MCF 10A (cell line): Measurements from ENCODE around the gene NAA20. TPM values are rescaled to one million over a fixed set of nuclear protein-coding genes. Genes with fewer than 3 reads are reported as not detected.
A peak's percentile ranks its signal among the peaks of the same experiment; 100 is the strongest.

Experiments used
- BruUV-seq: library from RNA; stranded (reverse); fragments of 400-500 nt; replicated peaks from 2 replicates; lab custom pipeline; 2021; lab: Mats Ljungman, UMichigan
- CTCF ChIA-PET: fragments of 300-600 bp; sonication (Branson Sonifier 250); formaldehyde crosslinking; extraction: SDS; loops from one replicate; lab custom pipeline; 2021; ENCODE audit warnings: antibody characterized with exemption, inconsistent platforms; lab: Yijun Ruan, JAX
- POLR2A ChIA-PET: fragments of 300-600, 350-650 bp; sonication (Branson Sonifier 250); formaldehyde crosslinking; extraction: SDS; loops from one replicate; lab custom pipeline; 2020; ENCODE audit warnings: antibody characterized with exemption, inconsistent platforms; lab: Yijun Ruan, JAX
- DNase-seq: peaks from one replicate; pipeline ENCODE4 v3.0.0-alpha.2; 2018; ENCODE audit not compliant: unreplicated experiment
- H3K27ac Mint-ChIP-seq: one replicate; pipeline ENCODE4 v1.8.0; 2022; ENCODE audit warnings: mild to moderate bottlenecking, low read depth, mixed read lengths; ENCODE audit not compliant: unreplicated experiment
- H3K27me3 Mint-ChIP-seq: one replicate; pipeline ENCODE4 v1.8.0; 2022; ENCODE audit warnings: mixed read lengths; ENCODE audit not compliant: insufficient read depth, unreplicated experiment
- H3K36me3 Mint-ChIP-seq: one replicate; pipeline ENCODE4 v1.8.0; 2022; ENCODE audit warnings: mild to moderate bottlenecking, moderate library complexity, mixed read lengths; ENCODE audit not compliant: insufficient read depth, unreplicated experiment
- H3K4me1 Mint-ChIP-seq: one replicate; pipeline ENCODE4 v1.8.0; 2022; ENCODE audit warnings: mixed read lengths; ENCODE audit not compliant: insufficient read depth, unreplicated experiment
- H3K4me3 Mint-ChIP-seq: one replicate; pipeline ENCODE4 v1.8.0; 2022; ENCODE audit warnings: mild to moderate bottlenecking, moderate library complexity, mixed read lengths; ENCODE audit not compliant: unreplicated experiment
- H3K9me3 Mint-ChIP-seq: one replicate; pipeline ENCODE4 v1.8.0; 2022; ENCODE audit warnings: mixed read lengths; ENCODE audit not compliant: unreplicated experiment
- intact Hi-C: fragments of 100-400 bp; cut with micrococcal nuclease; formaldehyde crosslinking; loops from 2 replicates; pipeline ENCODE4 v1.14.1; 2022
- total RNA-seq: library from RNA; stranded (reverse); gene quantifications from 2 replicates; pipeline ENCODE4 v1.2.3, GENCODE V29; 2022
- TF ChIP-seq, protein P1 (sequence below): fragments of 200-600 bp; IDR thresholded peaks from one replicate; pipeline ENCODE4 v1.8.0; 2022; ENCODE audit warnings: antibody characterized with exemption, mild to moderate bottlenecking; ENCODE audit not compliant: unreplicated experiment

NAA20 gene
- total RNA-seq, 1 experiment from 2014 or later, result 109 TPM

GRCh38 chr20:20036756-20037155 lies 19.6 kb downstream of the NAA20 start:
- intact Hi-C loops, result no loop called here
- POLR2A ChIA-PET, result interaction anchor here (2.8 to 5.7 kb wide), 3 partner anchors 9 to 17 kb away, joined by 17 to 43 read pairs (median 27); partner anchors contain the start of genes CFAP61, CRNKL1 and NAA20
- BruUV-seq, result no TSS peak
- TF ChIP-seq, protein P1, sequence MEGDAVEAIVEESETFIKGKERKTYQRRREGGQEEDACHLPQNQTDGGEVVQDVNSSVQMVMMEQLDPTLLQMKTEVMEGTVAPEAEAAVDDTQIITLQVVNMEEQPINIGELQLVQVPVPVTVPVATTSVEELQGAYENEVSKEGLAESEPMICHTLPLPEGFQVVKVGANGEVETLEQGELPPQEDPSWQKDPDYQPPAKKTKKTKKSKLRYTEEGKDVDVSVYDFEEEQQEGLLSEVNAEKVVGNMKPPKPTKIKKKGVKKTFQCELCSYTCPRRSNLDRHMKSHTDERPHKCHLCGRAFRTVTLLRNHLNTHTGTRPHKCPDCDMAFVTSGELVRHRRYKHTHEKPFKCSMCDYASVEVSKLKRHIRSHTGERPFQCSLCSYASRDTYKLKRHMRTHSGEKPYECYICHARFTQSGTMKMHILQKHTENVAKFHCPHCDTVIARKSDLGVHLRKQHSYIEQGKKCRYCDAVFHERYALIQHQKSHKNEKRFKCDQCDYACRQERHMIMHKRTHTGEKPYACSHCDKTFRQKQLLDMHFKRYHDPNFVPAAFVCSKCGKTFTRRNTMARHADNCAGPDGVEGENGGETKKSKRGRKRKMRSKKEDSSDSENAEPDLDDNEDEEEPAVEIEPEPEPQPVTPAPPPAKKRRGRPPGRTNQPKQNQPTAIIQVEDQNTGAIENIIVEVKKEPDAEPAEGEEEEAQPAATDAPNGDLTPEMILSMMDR, result no peak
- Mint-ChIP-seq H3K27ac (peak overlapping the region; percentile 37), H3K4me1 (peaks cover 5% of the 10 kb centered on the region), H3K36me3 (peaks cover 89% of the 10 kb centered on the region), H3K4me3 (no peak overlapping the region), H3K9me3 (no peaks in the 10 kb centered on the region), H3K27me3 (no peaks in the 10 kb centered on the region)
- CTCF ChIA-PET, result no interaction called here
- DNase-seq, result no peak

GRCh38 chr20:20037960-20038359 lies 20.8 kb downstream of the NAA20 start:
- H3K36me3 Mint-ChIP-seq, result peaks cover 89% of the 10 kb centered on the region
- intact Hi-C loops, result no loop called here
- H3K27me3 Mint-ChIP-seq, result no peaks in the 10 kb centered on the region
- no TSS peak for BruUV-seq
- POLR2A ChIA-PET, result interaction anchor here (1.2 to 5.7 kb wide), 5 partner anchors 11 to 231 kb away, joined by 3 to 27 read pairs (median 9); partner anchors contain the start of genes CFAP61, CRNKL1 and NAA20
- peaks cover 5% of the 10 kb centered on the region for H3K4me1 Mint-ChIP-seq
- TF ChIP-seq, protein P1, result no peak
- CTCF ChIA-PET, result interaction anchor here (0.7 to 3.9 kb wide), 3 partner anchors 14 to 741 kb away, joined by 3 to 19 read pairs (median 3); partner anchors contain the start of genes CFAP61 and CRNKL1
- H3K9me3 Mint-ChIP-seq, result no peaks in the 10 kb centered on the region
- H3K27ac Mint-ChIP-seq, result no peak overlapping the region
- H3K4me3 Mint-ChIP-seq, result no peak overlapping the region
- DNase-seq, result no peak

- H3K9me3 Mint-ChIP-seq, result no peaks in the 10 kb centered on the region
- peaks cover 5% of the 10 kb centered on the region for H3K4me1 Mint-ChIP-seq
- TF ChIP-seq, protein P1, result no peak
- BruUV-seq, result no TSS peak
- no peaks in the 10 kb centered on the region for H3K27me3 Mint-ChIP-seq
- DNase-seq, result no peak
- no peak overlapping the region for H3K4me3 Mint-ChIP-seq
- POLR2A ChIA-PET, result interaction anchor here (1.4 to 5.7 kb wide), 3 partner anchors 13 to 62 kb away, joined by 3 to 27 read pairs (median 9); partner anchors contain the start of genes CFAP61, CRNKL1 and NAA20
- peak overlapping the region; percentile 9 for H3K27ac Mint-ChIP-seq
- H3K36me3 Mint-ChIP-seq, result peaks cover 93% of the 10 kb centered on the region
- CTCF ChIA-PET, result interaction anchor here (0.6 to 3.9 kb wide), 4 partner anchors 13 to 546 kb away, joined by 3 to 19 read pairs (median 4); partner anchors contain the start of genes CFAP61 and CRNKL1
- intact Hi-C loops, result no loop called here
Observed at GRCh38 chr20:20038586-20038985, 21.4 kb downstream of the NAA20 start.

GRCh38 chr20:20039752-20040387 lies 22.7 kb downstream of the NAA20 start:
- POLR2A ChIA-PET, result interaction anchor here (1.0 to 5.7 kb wide), 3 partner anchors 12 to 22 kb away, joined by 3 to 27 read pairs (median 3); partner anchors contain the start of genes CFAP61, CRNKL1 and NAA20
- peaks cover 5% of the 10 kb centered on the region for H3K4me1 Mint-ChIP-seq
- no peaks in the 10 kb centered on the region for H3K9me3 Mint-ChIP-seq
- no peaks in the 10 kb centered on the region for H3K27me3 Mint-ChIP-seq
- no peak overlapping the region for H3K4me3 Mint-ChIP-seq
- peaks cover 93% of the 10 kb centered on the region for H3K36me3 Mint-ChIP-seq
- CTCF ChIA-PET, result interaction anchor here (3.9 kb wide), 1 partner anchor 12 kb away, joined by 19 read pairs; the partner anchor contains the start of genes CFAP61 and CRNKL1
- BruUV-seq, result no TSS peak
- intact Hi-C loops, result no loop called here
- TF ChIP-seq, protein P1, result no peak
- no peak for DNase-seq
- no peak overlapping the region for H3K27ac Mint-ChIP-seq
